MM.1S (cell line): ENCODE data around the gene ZDHHC7.

ENCODE experiments used
- DNase-seq: peaks from one replicate; pipeline ENCODE4 v3.0.0-alpha.2; 2015
- H2AFZ ChIP-seq: fragments of 300-600 bp; sonication (generic); 2 replicates; pipeline ENCODE4 v1.6.0; 2016; ENCODE audit warnings: antibody characterized with exemption, low read length
- H3F3A ChIP-seq: fragments of 300-600 bp; sonication (generic); 2 replicates; pipeline ENCODE4 v1.6.1; 2016; ENCODE audit warnings: mild to moderate bottlenecking, antibody characterized with exemption, low read length, moderate library complexity, mixed read lengths; ENCODE audit not compliant: insufficient read depth
- H3K27ac ChIP-seq: fragments of 300-600 bp; sonication (generic); 2 replicates; pipeline ENCODE4 v1.5.1; 2016; ENCODE audit warnings: mild to moderate bottlenecking, low read length
- H3K27me3 ChIP-seq: fragments of 300-600 bp; sonication (generic); replicated peaks from 2 replicates; pipeline ENCODE4 v1.6.0; 2016; ENCODE audit warnings: low read length; ENCODE audit not compliant: insufficient read depth
- H3K36me3 ChIP-seq: fragments of 300-600 bp; sonication (generic); replicated peaks from 2 replicates; pipeline ENCODE4 v1.6.1; 2016; ENCODE audit warnings: mild to moderate bottlenecking, low read length, mixed read lengths; ENCODE audit not compliant: insufficient read depth
- H3K4me1 ChIP-seq: fragments of 300-600 bp; sonication (generic); 2 replicates; pipeline ENCODE4 v1.6.1; 2016; ENCODE audit warnings: low read length, mixed read lengths
- H3K4me2 ChIP-seq: fragments of 300-600 bp; sonication (generic); 2 replicates; pipeline ENCODE4 v1.6.0; 2016; ENCODE audit warnings: low read depth, low read length
- H3K4me3 ChIP-seq: fragments of 300-600 bp; sonication (generic); 2 replicates; pipeline ENCODE4 v1.5.1; 2016; ENCODE audit warnings: low read length, mixed read lengths
- H3K79me2 ChIP-seq: fragments of 300-600 bp; sonication (generic); 2 replicates; pipeline ENCODE4 v1.6.1; 2016; ENCODE audit warnings: mixed run types, low read length, mixed read lengths
- H3K9ac ChIP-seq: fragments of 300-600 bp; sonication (generic); 2 replicates; pipeline ENCODE4 v1.6.1; 2016; ENCODE audit warnings: low read length, mixed read lengths
- H3K9me2 ChIP-seq: fragments of 300-600 bp; sonication (generic); replicated peaks from 2 replicates; pipeline ENCODE4 v1.6.1; 2016; ENCODE audit warnings: mild to moderate bottlenecking, low read length, mixed read lengths; ENCODE audit not compliant: insufficient read depth
- H3K9me3 ChIP-seq: fragments of 300-600 bp; sonication (generic); replicated peaks from 2 replicates; pipeline ENCODE4 v1.6.1; 2016; ENCODE audit warnings: mild to moderate bottlenecking, low read length, mixed read lengths; ENCODE audit not compliant: insufficient read depth
- H4K20me1 ChIP-seq: fragments of 300-600 bp; sonication (generic); 2 replicates; pipeline ENCODE4 v1.6.1; 2016; ENCODE audit warnings: mild to moderate bottlenecking, low read length, moderate library complexity, mixed read lengths; ENCODE audit not compliant: insufficient read depth
- CTCF ChIP-seq: fragments of 300-600 bp; sonication (generic); IDR thresholded peaks from 2 replicates; pipeline ENCODE4 v1.5.1; 2016; ENCODE audit warnings: antibody characterized with exemption, low read length, mixed read lengths
- EZH2 ChIP-seq: fragments of 300-600 bp; sonication (generic); optimal IDR thresholded peaks from 2 replicates; pipeline ENCODE3; 2017; ENCODE audit warnings: low read depth, mild to moderate bottlenecking, antibody characterized with exemption, low read length, mixed read lengths
- EZH2phosphoT487 ChIP-seq: fragments of 300-600 bp; sonication (generic); IDR thresholded peaks from 2 replicates; pipeline ENCODE4 v1.6.1; 2018; ENCODE audit warnings: antibody characterized with exemption, low read length

The ZDHHC7 gene

GRCh38 chr16:85008271-85008670, 3.1 kb downstream of the ZDHHC7 start:
- Histone ChIP-seq H3K4me2 (no peak overlapping the region), H4K20me1 (no peaks in the 10 kb centered on the region), H3K79me2 (peaks cover 46% of the 10 kb centered on the region)

GRCh38 chr16:85007496-85008214, 3.7 kb downstream of the ZDHHC7 start:
- H3K27me3 ChIP-seq = no peaks in the 10 kb centered on the region
- H4K20me1 ChIP-seq = no peaks in the 10 kb centered on the region
- no peak overlapping the region for H2AFZ ChIP-seq
- DNase-seq = no peak
- H3K4me3 ChIP-seq = no peak overlapping the region
- TF ChIP-seq EZH2phosphoT487 (no peak), EZH2 (no peak), CTCF (no peak)
- H3K4me2 ChIP-seq = no peak overlapping the region
- no peaks in the 10 kb centered on the region for H3K36me3 ChIP-seq
- no peak overlapping the region for H3K27ac ChIP-seq
- no peaks in the 10 kb centered on the region for H3K9me2 ChIP-seq
- H3F3A ChIP-seq = no peaks in the 10 kb centered on the region
- peaks cover 52% of the 10 kb centered on the region for H3K79me2 ChIP-seq
- H3K9ac ChIP-seq = no peak overlapping the region
- H3K4me1 ChIP-seq = no peaks in the 10 kb centered on the region; the same call in 1 of the 2 replicates
- no peaks in the 10 kb centered on the region for H3K9me3 ChIP-seq

More at GRCh38 chr16:85008271-85008670, 3.1 kb downstream of the ZDHHC7 start:
- Histone ChIP-seq H3K4me1 (no peaks in the 10 kb centered on the region; the same call in 1 of the 2 replicates), H3K9ac (no peak overlapping the region), H3K9me3 (no peaks in the 10 kb centered on the region), H3K9me2 (no peaks in the 10 kb centered on the region), H3K27ac (no peak overlapping the region), H3K27me3 (no peaks in the 10 kb centered on the region), H3F3A (no peaks in the 10 kb centered on the region), H3K4me3 (no peak overlapping the region), H2AFZ (no peak overlapping the region), H3K36me3 (no peaks in the 10 kb centered on the region)
- DNase-seq = no peak
- TF ChIP-seq EZH2 (no peak), CTCF (no peak), EZH2phosphoT487 (no peak)

- no peaks in the 10 kb centered on the region for H3K9me2 ChIP-seq
- no peak for DNase-seq
- H3K9me3 ChIP-seq = no peaks in the 10 kb centered on the region
- no peak overlapping the region for H3K4me2 ChIP-seq
- H3K79me2 ChIP-seq = peaks cover 61% of the 10 kb centered on the region
- H3K27ac ChIP-seq = no peak overlapping the region
- no peak overlapping the region for H3K4me3 ChIP-seq
- H3K27me3 ChIP-seq = no peaks in the 10 kb centered on the region
- H2AFZ ChIP-seq = no peak overlapping the region
- no peaks in the 10 kb centered on the region for H3K36me3 ChIP-seq
- H3K9ac ChIP-seq = no peak overlapping the region
- H4K20me1 ChIP-seq = no peaks in the 10 kb centered on the region
- no peaks in the 10 kb centered on the region for H3F3A ChIP-seq
- no peaks in the 10 kb centered on the region; the same call in 1 of the 2 replicates for H3K4me1 ChIP-seq
- TF ChIP-seq CTCF (no peak), EZH2phosphoT487 (no peak), EZH2 (no peak)
Measured at GRCh38 chr16:85006639-85007038, 4.7 kb downstream of the ZDHHC7 start.
